ENCODE results near the gene LINC01488. TPM values are rescaled to one million over a fixed set of nuclear protein-coding genes. Genes with fewer than 3 reads are reported as not detected.

LINC01488 gene
- total RNA-seq, 2 experiments from 2014 or later = not detected

DNA sequence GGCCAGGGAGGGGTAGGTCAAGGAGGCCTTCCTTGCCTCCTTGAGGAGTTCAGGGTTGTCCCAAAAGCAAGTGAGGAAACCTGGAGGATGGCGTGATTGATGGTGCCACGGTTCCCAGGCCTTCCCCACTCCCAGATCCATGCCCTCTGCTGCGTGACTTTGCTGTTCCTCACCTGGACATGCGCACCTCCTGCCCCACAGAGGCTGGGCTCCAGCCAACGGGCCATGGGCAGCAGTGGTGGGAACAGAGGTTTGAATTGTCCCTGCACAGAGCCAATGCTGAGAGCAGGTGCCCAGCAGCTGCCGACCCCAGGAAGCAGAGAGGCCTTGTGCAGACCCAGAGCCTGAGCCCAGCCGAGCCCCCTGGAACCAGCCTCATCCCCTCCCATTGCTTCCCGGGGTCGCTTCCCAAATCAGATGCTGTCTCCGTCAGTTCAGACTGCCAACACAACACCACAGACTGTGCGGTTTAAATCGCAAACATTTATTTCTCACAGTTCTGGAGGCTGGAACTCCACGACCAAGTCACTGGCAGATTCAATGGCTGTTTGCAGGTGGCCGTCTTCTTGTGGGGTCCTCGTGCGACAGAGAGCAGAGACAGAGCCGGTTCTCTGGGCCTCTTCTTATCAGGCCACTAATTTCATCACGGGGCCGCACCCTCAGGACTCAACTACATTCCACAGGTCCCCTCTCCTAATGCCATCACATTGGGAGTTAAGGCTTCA is 6.2 kb upstream of the LINC01488 start:
- POLR2A ChIA-PET = no interaction called here
- CTCF ChIA-PET = no interaction called here

DNA sequence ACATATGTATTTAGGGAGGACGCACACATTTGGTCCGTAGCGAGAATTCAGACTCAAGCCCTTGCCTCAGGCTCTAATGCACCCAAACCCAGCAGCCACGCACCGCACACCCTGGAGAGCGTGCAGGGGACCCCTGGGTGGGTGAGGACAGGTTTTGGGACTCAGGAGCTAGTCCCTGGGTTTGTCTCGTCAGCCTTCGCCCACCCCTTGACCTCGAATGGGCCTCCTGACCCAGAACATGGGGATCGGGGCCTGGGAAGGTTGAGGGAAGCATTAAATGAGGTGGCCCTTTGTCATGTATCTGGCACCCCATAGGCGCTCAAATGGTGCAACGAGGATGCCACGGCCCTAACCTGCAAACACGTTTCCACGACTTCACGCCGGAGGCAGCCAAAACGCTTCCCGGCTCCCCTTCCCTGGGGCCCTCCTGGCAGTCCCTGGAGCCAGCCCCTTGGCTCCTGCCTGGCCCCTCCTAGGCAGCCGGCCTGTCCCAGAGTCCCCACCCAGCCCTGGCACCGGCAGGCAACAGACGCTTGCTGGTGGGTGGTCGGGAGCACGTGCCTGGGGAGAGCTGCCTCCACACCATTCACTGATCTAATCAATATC is 5.5 kb upstream of the LINC01488 start:
- POLR2A ChIA-PET = no interaction called here
- CTCF ChIA-PET = no interaction called here

DNA sequence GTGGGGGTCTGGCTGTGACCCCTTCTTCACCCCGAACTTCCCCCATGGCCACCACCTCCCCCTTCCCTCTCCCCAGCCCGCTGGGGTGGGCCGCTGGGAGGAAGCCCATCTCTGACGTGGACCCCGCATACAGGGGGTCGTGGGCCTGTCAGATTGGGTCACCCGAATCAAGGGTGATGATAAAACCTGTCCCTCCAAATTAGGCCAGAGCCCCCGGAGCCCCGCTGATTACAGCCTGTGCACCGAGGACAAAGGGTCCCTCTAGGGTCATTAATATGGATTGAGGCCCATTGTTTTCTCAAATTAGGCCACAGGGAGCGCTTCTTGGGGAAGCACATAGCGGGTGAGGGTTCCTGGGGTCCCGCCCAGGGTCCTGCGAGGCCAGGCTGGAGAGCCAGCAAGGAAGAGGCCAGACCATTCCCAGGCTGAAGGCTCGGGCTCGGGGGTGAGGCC is 4.9 kb upstream of the LINC01488 start:
- POLR2A ChIA-PET = no interaction called here
- CTCF ChIA-PET = no interaction called here

DNA sequence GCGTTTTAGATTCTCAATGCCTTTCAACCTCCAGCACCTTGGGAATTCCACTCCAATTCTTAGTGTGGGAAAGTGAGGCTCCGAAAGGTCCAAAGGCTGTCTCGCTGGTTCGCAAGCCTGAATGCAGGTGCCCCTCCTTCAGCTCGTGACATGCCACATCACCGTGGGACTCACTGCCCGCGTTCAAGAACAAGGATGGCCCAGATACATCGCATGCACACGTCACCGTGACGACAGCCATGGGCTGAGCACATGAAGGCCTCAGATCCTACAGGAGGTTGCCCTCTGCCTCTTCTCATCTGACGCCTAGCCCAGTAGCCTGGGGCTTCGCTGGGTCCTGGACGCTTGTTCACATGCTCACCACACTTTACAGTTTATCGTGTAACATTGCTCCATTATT is 4.4 kb upstream of the LINC01488 start:
- POLR2A ChIA-PET = no interaction called here
- CTCF ChIA-PET = no interaction called here

DNA sequence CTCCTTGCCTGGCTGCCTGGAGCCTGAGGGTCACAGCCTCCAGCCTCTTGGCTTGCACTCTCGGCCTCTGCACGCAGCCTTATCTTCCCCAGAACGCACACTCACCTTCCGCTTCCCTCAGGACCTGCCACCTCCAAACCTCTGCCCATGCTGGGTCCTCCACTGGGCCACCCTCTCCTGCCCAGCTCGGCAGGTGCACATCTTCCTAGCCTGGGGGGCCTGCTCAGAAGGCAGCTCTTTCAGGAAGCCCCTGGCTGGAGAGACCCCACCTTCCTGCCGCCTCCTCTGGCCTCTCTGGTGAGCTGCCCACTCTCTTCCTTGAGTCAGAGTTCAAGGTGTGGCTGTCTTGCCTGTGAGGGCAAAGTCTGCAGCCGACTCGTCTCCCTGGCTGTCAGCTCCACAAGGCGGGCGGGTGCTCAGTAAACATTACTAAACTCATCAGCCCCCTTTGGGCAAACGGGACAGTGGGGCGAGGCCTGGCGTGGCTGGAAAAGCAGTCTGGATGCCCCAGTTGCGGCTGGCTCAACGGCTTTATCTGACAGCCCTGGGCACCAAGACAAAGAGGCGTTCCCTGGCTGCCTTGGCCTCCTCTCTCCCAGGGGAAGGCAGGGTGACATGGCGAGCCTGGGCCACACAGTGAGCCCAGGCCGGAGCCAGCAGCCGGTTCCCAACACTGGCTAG is 1.7 kb upstream of the LINC01488 start:
- POLR2A ChIA-PET = no interaction called here
- CTCF ChIA-PET = no interaction called here

DNA sequence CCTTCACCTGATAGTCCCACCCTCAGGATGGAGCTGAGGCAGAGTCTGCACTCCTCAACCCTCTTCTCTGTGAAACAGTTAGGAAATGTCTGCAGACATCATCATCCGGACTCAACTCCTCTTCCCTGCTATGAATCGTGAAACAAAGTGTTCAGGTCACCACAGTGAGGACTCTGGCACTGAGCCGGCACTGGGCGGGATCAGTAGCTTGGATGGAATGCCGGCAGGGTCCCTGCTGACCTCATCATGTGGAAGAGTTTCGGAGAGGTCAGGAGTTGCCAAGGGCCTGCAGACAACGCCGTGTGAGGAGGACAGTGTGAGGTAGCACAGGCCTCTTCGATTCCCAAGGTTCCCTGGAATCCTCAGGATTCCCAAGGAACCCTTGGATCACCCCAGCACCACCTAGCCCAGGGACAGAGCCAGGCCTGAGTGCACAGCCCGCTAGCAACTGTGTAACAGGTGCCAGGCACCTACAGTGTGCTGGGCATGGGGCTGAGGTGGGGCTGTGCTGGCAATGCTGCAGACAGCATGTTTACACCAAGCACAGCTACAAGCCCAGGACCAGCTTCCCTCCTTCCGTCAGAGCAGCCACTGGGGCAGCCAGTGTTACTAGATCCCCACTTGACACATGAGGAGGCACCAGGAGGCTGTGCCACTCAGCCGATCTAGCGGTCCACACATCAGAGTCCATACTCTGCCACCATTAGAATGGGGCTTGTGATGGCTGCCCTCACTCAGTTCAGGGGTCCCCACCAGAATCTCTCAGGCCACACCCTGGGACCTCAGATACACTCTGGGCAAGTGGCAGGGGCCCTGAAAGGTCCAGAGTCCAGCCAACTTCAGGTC is 693 bp upstream of the LINC01488 start:
- CTCF ChIA-PET = no interaction called here
- POLR2A ChIA-PET = no interaction called here

DNA sequence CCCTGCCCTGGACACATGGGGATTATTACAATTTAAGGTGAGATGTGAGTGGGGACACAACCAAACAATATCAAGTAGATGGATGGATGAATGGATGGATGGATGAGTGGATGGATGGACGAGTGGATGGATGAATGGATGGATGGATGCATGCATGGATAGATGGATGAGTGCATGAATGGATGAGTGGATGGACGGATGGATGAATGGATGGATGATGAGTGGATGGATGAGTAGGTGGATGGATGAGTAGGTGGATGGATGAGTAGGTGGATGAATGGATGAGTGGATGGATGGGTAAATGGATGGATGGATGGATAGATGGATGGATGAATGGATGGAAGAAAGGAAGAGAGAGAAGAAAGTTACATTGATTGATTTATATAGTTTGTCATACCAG is 859 bp downstream of the LINC01488 start:
- CTCF ChIA-PET = interaction anchor here (0.5 kb wide), 1 partner anchor 306 kb away, joined by 3 read pairs; no protein-coding TSS in a partner anchor
- POLR2A ChIA-PET = no interaction called here

DNA sequence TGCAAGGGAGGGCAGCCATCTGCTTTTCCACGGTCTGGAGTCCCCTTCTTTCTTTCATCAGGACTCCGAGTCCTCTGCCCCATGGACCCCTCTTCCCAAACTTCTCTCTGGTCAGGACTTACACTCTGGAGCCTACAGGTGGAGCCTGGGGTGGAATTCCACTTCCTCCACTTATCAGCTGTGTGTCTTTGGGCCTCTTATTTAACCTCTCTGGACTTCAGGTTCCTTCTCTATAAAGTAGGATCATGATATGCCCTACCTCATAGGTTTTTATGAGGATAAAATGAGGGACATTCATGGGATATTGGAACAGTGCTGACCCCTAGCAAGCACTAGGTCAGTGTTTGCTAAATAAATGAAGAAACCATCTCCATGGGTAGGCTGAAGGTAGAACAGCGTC is 1.7 kb downstream of the LINC01488 start:
- CTCF ChIA-PET = no interaction called here

DNA sequence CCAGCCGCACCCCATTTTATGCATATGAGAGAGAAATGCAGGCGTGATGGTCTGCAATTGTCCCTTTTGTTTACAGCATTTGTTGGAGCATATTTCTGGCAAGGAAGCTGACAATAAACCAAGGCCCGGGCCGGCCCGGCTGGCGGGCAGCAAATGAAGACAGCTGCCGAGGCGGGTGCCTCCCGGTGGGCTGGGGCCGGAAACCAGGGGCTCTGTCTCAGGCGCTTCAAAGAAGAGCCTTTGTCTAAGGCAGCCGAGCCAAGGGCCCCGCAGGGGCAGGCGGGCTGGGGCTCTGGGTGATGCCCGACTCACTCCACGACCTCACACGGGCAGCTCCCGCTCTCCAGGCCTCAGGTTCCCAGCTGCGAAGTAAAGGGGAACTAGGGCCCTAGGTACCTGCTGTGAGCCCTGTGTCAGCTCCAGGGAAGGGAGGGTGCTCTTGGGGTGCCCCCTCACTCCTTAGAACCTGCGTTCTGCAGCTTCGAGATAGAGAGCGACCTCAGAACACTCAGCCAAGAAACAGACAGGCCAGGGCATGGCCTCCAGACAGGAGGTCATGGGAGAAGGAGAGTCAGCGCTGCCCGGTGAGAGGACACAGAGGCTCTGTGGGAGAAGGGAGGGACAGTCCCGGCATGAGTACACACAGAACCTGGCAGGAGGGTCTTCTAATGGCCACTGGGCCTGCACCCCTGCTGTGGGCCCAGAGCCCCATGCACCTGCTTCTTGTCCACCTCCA is 2.4 kb downstream of the LINC01488 start:
- POLR2A ChIA-PET = no interaction called here
- CTCF ChIA-PET = no interaction called here

More for the DNA sequence above, 1.7 kb downstream of the LINC01488 start:
- POLR2A ChIA-PET = no interaction called here

DNA sequence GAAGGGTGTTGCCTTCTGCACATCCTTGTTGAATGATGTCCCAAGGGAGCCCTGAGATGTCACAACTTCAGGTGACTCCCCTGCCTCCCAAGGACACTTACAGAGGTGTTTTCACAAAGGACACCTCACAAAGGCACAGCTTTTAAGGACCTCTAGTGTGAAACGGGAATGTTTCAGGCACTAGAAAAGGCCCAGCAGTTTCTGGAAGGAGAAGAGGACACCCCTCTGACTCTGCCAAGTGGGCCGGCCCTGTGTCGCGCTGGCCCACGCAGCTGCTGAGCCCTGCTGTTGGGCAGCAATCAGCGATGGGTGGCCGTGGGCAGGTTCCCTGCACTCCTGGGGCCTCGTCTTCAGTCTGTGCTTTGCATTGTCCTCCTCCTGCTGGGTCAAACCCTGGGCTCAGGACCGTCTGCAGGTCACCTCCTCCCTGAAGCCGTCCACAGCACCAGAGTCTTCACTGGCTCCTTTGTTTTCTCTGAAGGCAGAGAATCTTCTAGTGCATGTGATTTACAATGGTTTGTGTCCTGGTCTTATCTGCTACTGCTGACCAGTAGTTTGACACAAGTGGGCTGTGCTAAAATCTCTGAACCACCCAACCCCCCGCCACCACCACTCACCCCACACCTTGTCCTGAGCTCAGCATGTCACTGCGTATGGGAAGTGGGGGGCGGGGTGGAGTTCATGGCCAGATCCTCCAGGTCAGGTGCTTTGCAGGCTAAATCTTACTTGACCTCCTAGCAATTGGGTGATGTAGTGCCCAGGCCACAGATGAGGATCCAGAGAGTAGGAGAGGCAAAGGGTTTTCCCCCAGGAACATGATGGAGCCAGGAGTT is 3.2 kb downstream of the LINC01488 start:
- POLR2A ChIA-PET = no interaction called here
- CTCF ChIA-PET = no interaction called here

DNA sequence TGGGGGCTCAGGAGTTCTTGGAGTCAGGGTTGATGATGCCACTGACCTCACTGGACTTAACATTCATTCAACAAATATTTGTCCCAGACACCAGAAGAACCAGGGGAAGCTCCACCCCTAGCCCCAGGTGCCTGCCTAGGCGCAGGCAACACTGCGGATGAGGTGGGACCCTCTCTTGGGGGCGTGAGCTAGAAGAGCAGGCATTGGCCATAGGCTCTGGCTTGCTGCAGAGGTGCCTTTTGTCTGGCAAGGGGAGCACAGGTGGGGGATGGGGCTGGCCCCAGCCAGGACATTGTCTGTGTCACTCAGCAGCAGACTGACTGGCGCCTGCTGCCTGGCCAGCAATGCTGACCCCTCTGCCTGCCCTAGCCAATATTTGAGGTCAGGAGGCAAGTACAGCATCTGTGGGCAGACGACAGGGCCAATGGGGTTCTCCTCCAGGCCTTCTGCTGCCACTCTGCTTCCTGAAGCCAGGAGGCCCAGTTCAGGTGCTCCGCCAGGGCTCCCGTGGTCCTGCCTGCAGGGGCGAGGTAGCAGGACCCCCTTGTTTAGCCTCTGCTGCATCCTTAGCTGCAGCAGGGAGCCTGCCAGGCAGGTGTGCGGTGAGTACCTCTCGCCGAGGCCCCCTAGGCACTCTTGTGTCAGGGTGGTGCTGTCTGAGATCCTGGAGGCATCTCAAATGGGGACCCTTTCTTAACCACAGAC is 4.0 kb downstream of the LINC01488 start:
- CTCF ChIA-PET = no interaction called here
- POLR2A ChIA-PET = no interaction called here

DNA sequence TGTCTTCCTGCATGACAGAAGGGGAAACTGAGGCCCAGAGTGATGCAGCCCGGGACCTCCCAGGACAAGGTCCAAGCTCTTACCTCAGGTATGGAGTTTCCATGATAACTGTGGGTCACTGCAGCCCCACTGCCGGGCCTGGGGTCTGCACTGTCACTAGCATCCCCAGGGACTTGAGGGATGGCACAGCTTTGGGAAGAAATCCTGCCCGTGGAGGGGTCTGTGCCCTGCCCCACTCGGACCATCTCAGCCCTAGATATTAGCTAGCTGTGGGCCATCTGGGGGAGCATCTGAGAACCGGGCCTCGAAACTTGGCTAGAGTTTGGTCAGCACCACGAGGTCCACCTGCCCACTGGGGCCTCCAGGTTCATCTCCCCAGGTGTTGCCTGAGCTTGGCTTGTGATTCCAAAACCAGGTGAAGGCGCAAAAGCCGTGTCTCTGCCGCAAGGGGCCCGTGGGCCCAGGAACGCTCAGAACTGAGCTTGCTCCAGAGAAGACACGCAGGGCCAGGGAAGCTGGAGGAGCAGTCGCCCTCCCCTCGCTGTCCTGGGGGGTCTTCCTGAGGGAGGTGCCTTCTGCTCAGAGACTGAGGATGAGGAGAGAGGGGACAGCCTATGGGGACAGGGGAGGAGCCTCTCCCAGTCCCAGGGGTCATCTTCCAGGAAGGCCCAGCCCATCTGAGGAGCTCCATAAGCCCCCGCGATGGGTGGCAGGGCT is 4.8 kb downstream of the LINC01488 start:
- ChIA-PET CTCF (no interaction called here), POLR2A (no interaction called here)

DNA sequence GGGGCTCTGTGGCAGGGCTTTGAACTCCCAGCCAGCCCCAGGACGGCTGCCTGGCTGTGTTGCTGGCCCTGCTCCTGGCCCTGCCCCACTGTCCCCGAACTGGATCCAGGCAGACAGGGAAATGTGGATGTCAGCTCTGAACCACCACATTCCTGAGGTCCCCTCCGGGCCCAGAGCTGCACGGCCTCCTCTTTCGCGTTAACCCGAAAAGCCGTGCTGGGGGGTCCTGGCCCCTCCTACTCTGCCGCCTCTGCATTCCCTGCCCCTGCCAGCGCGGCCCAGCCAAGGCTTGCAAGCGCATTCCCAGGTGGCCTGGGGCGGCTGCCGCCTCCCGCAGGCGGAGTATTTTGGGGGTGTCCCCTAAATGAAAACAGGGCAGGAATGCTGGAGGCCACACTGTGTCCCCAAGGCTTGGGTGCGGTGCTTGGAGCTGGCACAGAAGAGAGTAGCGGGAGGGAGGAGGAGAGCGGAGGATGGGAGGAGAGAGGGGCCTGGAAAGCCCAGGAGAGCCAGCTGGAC is 5.4 kb downstream of the LINC01488 start:
- CTCF ChIA-PET = no interaction called here
- POLR2A ChIA-PET = no interaction called here

DNA sequence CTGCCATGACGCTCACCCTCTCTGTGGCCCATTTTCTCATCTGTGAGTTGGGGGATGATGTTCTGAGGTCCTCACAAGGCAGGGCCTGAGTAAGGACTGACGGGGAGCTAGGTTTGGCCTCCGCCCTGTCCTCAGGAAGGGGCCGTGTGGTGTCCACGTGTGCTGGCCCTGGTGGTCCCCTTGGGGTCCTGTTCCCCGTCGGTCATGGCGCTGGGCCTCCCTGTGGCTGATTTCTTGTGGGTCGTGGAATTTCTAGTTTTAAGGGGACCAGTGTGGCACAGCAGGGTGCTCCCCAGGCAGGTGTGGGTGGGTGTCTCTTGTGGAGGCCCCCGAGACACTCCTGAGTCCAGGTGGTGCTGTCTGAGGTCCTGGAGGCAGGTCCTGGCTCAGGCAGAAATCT is 5.9 kb downstream of the LINC01488 start:
- POLR2A ChIA-PET = no interaction called here
- CTCF ChIA-PET = no interaction called here

DNA sequence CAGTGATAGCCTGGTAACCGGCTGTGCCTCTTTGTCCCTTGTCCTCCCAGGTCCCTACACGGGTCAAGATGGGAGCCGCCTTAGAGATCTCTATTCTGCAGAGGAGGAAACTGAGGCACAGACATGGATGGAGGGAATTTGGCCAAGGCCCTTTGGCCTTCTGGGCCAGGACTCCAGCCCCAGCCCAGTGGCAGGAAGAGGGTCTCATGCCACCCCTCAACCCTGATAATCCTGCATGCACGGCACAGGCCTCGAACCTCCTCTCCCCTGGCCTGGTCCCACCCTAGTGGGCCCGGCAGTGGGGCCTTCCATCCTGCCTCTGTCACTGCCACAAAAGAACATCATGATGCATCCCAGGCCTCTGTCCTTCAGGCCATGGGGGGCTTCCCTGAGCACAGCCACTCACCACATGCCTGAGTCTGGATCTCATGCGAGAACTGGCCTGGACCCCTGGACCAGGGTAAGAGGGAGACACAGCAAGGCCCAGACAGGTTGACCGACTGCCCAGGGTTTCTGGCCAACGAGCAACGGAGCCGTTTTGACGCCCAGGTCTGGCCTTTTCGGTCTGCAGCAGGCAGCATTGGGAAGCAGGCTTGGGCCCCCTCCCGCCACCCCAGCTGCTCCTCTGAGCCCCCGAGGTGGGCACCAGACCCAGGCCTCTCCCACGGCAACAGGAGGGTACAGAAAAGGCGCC is 6.5 kb downstream of the LINC01488 start:
- POLR2A ChIA-PET = no interaction called here
- CTCF ChIA-PET = no interaction called here

DNA sequence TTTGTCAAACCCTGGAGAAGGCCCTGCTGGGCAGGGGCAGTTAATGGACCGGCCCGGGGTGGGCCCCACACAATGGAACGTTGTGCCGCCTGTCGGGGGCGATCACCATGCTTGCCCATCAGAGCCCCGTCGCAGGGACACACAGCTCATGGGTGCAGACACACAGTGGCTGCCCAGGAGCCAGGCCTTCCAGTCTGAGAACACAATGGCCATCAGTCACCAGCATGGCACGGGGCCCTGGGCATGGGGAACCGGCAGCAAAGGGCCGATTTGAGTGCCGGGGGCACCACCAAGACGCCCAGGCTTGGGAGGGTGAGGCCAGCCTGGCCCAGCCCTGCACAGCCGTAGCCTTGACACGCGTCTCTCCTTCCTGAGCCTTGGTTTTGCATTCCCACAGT is 7.1 kb downstream of the LINC01488 start:
- ChIA-PET POLR2A (no interaction called here), CTCF (no interaction called here)

Measured in activated CD8-positive, alpha-beta memory T cell treated with anti-CD3 and anti-CD28 coated beads for 36 hours (primary cell).